SU-DHL-6 (cell line): ENCODE measurements around the gene EMX1.

Source experiments
- H2AFZ ChIP-seq: fragments of 200-600 bp; sonication (generic); 2 replicates; pipeline ENCODE4 v1.6.1; 2014; ENCODE audit warnings: low read depth, mild to moderate bottlenecking, moderate library complexity, mixed read lengths, antibody characterized with exemption, low read length; ENCODE audit not compliant: severe bottlenecking
- H3F3A ChIP-seq: fragments of 200-600 bp; shearing (Covaris generic); 2 replicates; pipeline ENCODE4 v1.6.0; 2016; ENCODE audit warnings: antibody characterized with exemption, mild to moderate bottlenecking; ENCODE audit not compliant: insufficient read depth
- H3K27ac ChIP-seq: fragments of 200-600 bp; sonication (generic); 2 replicates; pipeline ENCODE4 v1.5.1; 2016; ENCODE audit warnings: low read depth, mild to moderate bottlenecking, low read length, moderate library complexity, mixed read lengths
- H3K27me3 ChIP-seq: fragments of 200-600 bp; sonication (generic), shearing (Covaris generic); 2 replicates; pipeline ENCODE4 v1.6.0; 2014; ENCODE audit warnings: mild to moderate bottlenecking, low read length
- H3K36me3 ChIP-seq: fragments of 200-600 bp; sonication (generic); 2 replicates; pipeline ENCODE4 v1.6.1; 2014; ENCODE audit warnings: mild to moderate bottlenecking, low read length, mixed read lengths
- H3K4me2 ChIP-seq: fragments of 300-600, 200-600 bp; shearing (Covaris generic), sonication (generic); 2 replicates; pipeline ENCODE4 v1.6.0; 2014; ENCODE audit warnings: low read length, low read depth, mild to moderate bottlenecking; ENCODE audit not compliant: poor library complexity, severe bottlenecking
- H3K4me3 ChIP-seq: fragments of 200-600 bp; sonication (generic); 2 replicates; pipeline ENCODE4 v1.5.1; 2014; ENCODE audit warnings: antibody characterized with exemption, low read length, mild to moderate bottlenecking, mixed read lengths; ENCODE audit not compliant: insufficient read depth, poor library complexity, severe bottlenecking
- H3K79me2 ChIP-seq: fragments of 200-600 bp; sonication (generic); 2 replicates; pipeline ENCODE4 v1.6.1; 2014; ENCODE audit warnings: mild to moderate bottlenecking, low read length, moderate library complexity; ENCODE audit not compliant: insufficient read depth
- H3K9ac ChIP-seq: fragments of 200-600 bp; sonication (generic); 2 replicates; pipeline ENCODE4 v1.7.0; 2014; ENCODE audit warnings: mild to moderate bottlenecking, low read length
- H3K9me2 ChIP-seq: fragments of 200-600 bp; sonication (generic); replicated peaks from 2 replicates; pipeline ENCODE4 v1.6.1; 2014; ENCODE audit warnings: low read length; ENCODE audit not compliant: insufficient read depth
- H3K9me3 ChIP-seq: fragments of 200-600 bp; sonication (generic); 2 replicates; pipeline ENCODE4 v1.6.1; 2014; ENCODE audit warnings: low read length, mixed read lengths; ENCODE audit not compliant: insufficient read depth
- H4K20me1 ChIP-seq: fragments of 200-600 bp; sonication (generic); 2 replicates; pipeline ENCODE4 v1.6.1; 2014; ENCODE audit warnings: low read depth, mild to moderate bottlenecking, antibody characterized with exemption, low read length, moderate library complexity, mixed read lengths
- CTCF ChIP-seq: fragments of 200-600 bp; sonication (generic); IDR thresholded peaks from one replicate; pipeline ENCODE4 v1.5.1; 2017; ENCODE audit warnings: antibody characterized with exemption, mild to moderate bottlenecking, low read length, moderate library complexity; ENCODE audit not compliant: insufficient read depth, poor library complexity, severe bottlenecking
- EZH2phosphoT487 ChIP-seq: fragments of 200-600 bp; sonication (generic), shearing (Covaris generic); conservative IDR thresholded peaks from 2 replicates; pipeline ENCODE4 v1.6.1; 2018; ENCODE audit warnings: mild to moderate bottlenecking, antibody characterized with exemption, low read length, moderate library complexity, mixed read lengths

Gene EMX1

GRCh38 chr2:72949045-72949444, 31.7 kb downstream of the EMX1 start:
- no peaks in the 10 kb centered on the region for H3K9me2 ChIP-seq
- H3K4me3 ChIP-seq, result no peak overlapping the region
- no peak overlapping the region for H2AFZ ChIP-seq
- H3K36me3 ChIP-seq, result no peaks in the 10 kb centered on the region
- H3K4me2 ChIP-seq, result no peak overlapping the region
- H4K20me1 ChIP-seq, result no peaks in the 10 kb centered on the region
- H3K9me3 ChIP-seq, result no peaks in the 10 kb centered on the region
- no peaks in the 10 kb centered on the region for H3K79me2 ChIP-seq
- H3K27ac ChIP-seq, result no peak overlapping the region
- no peak overlapping the region for H3K9ac ChIP-seq
- no peaks in the 10 kb centered on the region for H3K27me3 ChIP-seq
- H3F3A ChIP-seq, result no peaks in the 10 kb centered on the region
- TF ChIP-seq EZH2phosphoT487 (no peak), CTCF (no peak)

- H3K9me3 ChIP-seq, result no peaks in the 10 kb centered on the region
- no peaks in the 10 kb centered on the region for H4K20me1 ChIP-seq
- no peaks in the 10 kb centered on the region for H3K79me2 ChIP-seq
- H3K36me3 ChIP-seq, result no peaks in the 10 kb centered on the region
- H3K9ac ChIP-seq, result no peak overlapping the region
- no peaks in the 10 kb centered on the region for H3K9me2 ChIP-seq
- no peak overlapping the region for H3K4me3 ChIP-seq
- no peak overlapping the region for H2AFZ ChIP-seq
- no peaks in the 10 kb centered on the region for H3K27me3 ChIP-seq
- H3K27ac ChIP-seq, result no peak overlapping the region
- no peaks in the 10 kb centered on the region for H3F3A ChIP-seq
- no peak overlapping the region for H3K4me2 ChIP-seq
- TF ChIP-seq EZH2phosphoT487 (no peak), CTCF (no peak)
Observed at GRCh38 chr2:72949642-72950041, 32.3 kb downstream of the EMX1 start.

GRCh38 chr2:72950558-72951255, 33.4 kb downstream of the EMX1 start:
- Histone ChIP-seq H3K4me2 (no peak overlapping the region), H3F3A (no peaks in the 10 kb centered on the region), H3K9me2 (no peaks in the 10 kb centered on the region), H3K9me3 (no peaks in the 10 kb centered on the region), H3K4me3 (no peak overlapping the region), H3K9ac (no peak overlapping the region), H3K79me2 (no peaks in the 10 kb centered on the region), H2AFZ (no peak overlapping the region), H3K36me3 (no peaks in the 10 kb centered on the region), H3K27me3 (no peaks in the 10 kb centered on the region), H3K27ac (no peak overlapping the region), H4K20me1 (no peaks in the 10 kb centered on the region)
- TF ChIP-seq EZH2phosphoT487, result no peak

GRCh38 chr2:72951303-72952095, 34.2 kb downstream of the EMX1 start:
- no peaks in the 10 kb centered on the region for H3K9me2 ChIP-seq
- H3K4me2 ChIP-seq, result no peak overlapping the region
- no peaks in the 10 kb centered on the region for H3K36me3 ChIP-seq
- H3K79me2 ChIP-seq, result no peaks in the 10 kb centered on the region
- H3F3A ChIP-seq, result no peaks in the 10 kb centered on the region
- H3K9me3 ChIP-seq, result no peaks in the 10 kb centered on the region
- H3K4me3 ChIP-seq, result no peak overlapping the region
- no peaks in the 10 kb centered on the region for H4K20me1 ChIP-seq
- H2AFZ ChIP-seq, result no peak overlapping the region
- no peak overlapping the region for H3K9ac ChIP-seq
- H3K27me3 ChIP-seq, result no peaks in the 10 kb centered on the region
- TF ChIP-seq EZH2phosphoT487 (no peak), CTCF (no peak)
- H3K27ac ChIP-seq, result no peak overlapping the region
